HG03354 (cell line): Measurements from ENCODE around the gene NFKB1.

ENCODE experiments used
- ATAC-seq: cut with Tn5 transposase; IDR thresholded peaks from one replicate; pipeline ENCODE4 v1.9.1; 2021; ENCODE audit warnings: mild to moderate bottlenecking; ENCODE audit not compliant: unreplicated experiment, poor library complexity, severe bottlenecking

NFKB1 gene

DNA sequence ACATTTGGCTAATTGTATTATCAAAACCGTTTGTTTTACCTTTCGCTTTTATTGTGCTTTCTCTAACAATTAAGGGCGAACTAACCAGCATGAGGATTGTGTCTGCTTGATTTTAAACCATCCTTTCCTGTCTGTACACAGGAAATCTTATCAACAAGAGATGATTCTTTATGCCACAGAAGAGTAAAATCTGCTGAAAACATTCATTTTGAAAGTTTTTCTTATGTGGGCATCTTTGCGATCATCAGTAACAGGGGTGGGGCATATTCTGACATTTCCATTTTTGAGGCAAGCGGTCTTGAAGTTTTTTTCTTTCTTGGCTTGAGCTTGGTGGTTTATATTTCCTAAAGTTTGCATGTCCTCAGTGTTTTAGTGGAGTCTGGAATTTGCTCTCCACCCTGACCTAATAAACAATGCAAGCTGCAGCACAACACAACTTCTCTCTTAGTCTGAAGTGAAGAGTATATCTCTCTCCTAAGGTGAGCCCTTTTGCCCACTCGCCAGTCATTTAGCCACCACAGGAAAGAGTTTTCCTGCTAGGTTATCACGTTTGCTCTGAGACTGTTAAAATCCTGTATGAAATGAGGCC, 26.6 kb downstream of the NFKB1 start:
- no peak for ATAC-seq

DNA sequence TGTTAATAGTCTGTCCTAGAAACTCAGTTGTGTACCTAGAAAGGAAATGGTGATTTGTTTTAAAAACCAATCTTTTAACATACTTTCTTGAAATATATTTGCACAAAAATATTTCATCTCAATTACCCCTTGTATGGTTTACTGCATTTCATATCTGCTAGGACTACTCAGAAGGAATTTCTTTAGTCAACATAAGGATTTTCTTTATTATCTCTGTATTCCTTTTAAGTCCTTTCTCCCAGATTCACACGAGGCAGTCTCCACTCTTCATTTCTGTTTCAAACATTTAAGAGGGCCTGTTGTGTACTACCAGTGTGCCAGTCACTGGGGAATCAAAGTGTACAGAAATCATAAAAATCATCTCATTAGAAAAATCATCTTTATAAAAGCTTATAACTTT, 28.8 kb downstream of the NFKB1 start:
- no peak for ATAC-seq

DNA sequence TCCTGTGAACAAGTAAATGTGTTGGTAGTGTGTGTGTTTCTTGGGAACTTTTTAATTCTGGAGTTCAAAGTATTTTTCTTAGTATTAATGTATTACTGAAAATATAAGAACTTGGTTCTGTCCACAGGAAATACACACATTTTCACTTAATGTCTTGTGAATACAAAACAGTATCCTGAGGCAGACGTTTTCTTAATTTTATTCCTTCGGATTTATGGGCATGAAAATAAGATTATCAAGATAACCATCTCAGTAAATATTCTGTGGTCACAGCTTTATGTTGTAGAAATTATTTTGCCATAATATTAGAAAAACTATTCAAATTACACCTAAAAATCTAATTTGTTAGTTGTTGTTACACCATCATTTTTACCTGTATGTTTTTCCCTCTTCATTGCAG, 29.8 kb downstream of the NFKB1 start:
- ATAC-seq: no peak

DNA sequence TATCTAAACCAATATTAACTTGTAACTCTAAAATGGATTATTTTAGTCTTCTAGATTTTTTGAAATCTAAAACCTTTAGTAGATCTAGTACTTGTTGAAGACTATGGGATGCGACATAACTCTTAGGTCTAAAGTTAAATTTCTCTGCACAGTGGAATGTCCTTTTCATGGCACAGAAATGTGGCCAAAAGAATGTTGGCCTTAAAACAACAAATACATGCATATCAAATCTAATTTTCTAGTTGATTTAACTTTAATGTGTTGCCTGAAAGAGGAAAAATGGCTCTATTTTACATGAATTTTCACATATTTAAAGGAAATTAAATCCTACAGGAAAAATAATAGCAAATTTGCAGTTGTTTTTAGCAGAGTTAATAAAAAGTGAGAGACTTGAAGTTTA, 30.3 kb downstream of the NFKB1 start:
- no peak for ATAC-seq

DNA sequence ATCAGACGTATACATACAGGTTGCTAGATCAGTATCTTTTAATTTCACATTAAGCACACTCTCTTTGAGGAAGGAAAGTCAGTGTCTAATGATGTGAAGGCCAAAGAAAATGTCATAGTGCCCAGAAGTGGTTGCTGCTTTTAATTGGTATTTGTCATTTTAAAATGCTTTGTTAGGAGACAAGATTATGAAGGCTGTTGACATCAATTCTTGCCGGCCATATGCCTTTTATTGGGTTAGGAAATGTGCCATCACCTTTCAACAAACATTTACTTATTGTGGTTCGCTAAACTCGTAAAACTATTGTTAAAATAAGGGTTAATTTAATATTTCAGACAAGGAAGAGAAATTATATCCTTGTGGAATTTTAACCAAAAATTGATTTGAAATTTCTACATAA, 32.2 kb downstream of the NFKB1 start:
- no peak for ATAC-seq

DNA sequence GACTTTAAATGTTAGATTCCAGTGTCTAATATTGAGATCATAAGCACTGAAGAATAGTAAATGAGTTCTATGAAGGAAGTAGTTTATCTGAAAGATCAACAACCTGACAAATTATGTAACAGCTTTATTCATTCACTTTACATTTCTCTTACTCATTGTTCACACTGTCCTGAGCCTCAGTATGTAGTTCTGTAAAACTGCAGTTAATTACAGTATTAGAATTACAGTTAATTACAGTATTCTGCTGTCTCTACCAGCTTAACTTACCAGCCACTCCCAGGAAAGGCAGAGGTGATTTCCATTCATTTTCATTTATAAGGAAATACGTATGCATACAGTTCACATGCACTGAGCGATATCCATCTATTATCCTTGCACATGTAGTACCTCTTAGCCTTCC, 32.7 kb downstream of the NFKB1 start:
- ATAC-seq: no peak

DNA sequence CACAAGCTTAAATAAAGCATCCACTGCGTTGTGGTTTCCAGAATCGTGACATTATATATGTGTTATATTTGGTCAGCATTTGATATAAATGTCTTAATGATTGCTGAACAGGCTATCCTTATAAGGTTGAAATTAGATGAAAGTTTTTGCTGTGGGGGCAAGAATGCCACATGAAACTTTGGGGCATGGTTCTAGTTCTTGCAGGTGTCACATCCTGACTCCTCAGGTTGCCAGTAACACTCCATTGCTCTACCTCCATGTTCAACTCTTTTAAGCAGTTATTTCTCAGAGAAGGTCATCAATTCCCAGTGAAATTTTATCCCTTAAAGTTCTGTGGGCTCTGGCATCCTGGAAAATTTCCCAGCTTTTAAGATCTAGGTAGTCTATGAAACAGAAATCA, 33.7 kb downstream of the NFKB1 start:
- ATAC-seq: no peak

DNA sequence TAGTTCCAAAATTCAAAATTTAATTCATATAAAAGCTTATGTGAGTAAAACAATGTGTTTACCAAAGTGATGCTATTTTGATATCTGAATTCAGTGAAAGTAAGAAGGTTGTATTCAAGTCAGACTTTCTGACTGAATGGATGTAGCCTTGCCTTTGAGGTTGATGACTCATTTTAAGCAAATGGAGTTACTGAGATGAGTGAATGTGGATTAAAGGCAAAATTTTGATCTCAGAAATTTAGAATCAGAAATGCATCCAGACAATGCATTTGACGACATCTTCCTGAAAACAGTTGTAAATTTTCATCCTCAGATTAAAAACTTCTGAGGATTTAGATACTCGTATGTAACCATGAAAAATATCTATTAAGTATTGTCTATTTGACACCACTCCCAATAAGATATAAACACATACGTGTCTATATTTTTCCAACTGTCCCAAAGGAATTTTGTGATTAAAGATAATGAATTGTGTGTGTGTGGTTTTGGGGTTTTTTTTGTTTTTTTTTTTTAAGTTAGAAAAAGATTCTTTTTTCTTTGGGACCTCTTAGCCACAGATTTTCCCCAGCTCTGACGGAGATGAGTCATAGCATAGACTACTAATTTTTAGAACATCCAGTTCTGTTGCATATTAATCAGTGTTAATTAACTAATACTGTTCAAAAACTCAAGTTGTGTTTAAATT, 34.4 kb downstream of the NFKB1 start:
- peak; percentile 84 for ATAC-seq

DNA sequence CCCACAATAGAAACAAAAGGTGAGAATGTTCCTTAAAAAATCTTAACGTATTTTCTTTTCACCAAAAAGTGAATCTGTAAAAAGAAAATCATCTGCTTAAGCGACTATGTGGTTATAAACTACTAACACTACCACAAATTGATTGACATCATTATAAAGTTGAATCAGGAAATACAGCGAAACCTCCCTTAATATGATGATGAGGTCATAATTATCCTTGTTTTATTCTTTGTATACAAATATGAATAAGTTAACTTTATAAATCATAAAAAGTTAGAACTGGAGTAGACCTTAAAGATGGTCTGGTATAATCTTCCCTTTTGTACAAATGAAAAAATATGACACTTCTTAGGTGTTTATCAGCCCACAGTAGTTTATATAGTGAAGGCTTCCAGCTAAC, 35.6 kb downstream of the NFKB1 start:
- ATAC-seq: no peak

DNA sequence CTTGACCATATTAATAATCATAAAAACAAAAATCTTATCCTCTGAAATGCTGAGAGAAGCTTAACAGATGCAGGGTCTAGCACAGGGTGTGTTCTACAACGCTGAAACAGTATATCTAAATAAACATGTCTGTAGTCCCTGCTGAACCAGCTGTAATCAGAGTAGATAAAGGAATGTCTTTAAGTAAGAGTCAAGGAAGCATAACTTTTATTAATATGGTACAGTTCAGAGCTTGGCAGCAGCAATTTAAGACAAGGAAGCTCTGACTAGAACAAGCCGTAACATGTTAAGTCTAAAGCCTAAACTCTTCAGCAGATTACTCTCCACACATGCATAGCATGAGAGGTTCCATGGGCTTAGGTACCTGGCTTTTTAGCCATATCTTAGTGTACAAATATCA, 36.1 kb downstream of the NFKB1 start:
- no peak for ATAC-seq

DNA sequence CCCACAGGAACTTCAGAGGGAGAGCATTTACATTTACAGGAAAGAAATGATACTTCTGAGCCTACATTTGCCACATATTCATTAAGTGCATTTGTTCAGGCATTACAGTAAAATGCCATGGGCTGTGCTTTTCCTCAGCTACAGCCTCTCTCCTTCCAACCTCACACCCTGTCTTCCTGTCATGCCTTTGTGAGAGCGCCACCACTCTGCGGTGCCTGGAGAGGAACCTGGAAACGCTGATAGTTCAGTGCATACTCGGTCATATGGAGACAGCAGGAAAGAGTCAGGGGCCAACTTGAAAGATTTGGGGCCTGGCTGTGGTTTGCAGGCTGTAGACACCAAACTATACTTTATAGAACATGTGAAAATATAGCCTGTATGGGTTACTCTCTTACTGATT, 40.5 kb downstream of the NFKB1 start:
- no peak for ATAC-seq

DNA sequence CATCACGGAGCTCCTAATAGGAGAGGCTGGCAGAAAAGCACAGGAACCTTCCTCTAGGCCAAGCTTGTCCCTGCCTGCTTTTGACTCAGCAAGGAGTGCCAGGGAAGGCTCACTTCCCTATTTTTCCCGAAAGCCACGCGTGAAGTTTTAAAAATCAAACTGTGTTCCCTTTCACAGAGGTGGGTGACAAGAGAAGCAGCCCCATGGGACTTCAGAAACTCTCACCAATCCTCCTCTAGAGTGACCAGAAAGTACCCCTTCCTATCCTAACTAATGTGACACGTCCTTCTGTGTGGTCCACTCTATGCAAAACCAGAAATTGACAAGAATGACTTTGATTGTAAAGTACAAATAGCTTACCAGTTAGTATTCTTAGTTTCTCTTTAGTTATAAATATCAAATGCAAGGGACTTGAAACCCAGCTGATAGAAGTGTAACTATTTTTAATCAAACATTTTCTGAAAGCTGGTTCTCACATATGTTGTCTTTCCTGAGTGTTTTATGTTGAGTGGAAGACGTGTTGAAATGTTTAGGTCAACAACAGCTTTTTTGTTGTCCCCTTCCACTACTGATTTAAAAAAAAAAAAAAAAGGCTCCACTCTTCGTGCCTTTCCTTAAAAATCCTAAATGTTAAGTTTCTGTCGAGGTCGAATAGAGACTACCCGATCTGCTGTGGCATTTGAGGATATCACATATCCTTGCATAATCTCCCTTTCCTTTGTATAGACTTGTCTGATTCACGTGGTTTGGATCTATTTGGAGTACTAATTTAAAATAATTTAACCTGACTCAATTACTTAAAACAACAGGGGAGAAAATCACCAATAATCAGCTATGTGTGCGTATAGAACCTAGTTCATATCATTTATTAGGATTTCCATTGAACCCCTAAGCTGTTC, 42.1 kb downstream of the NFKB1 start:
- ATAC-seq: peak; percentile 92

DNA sequence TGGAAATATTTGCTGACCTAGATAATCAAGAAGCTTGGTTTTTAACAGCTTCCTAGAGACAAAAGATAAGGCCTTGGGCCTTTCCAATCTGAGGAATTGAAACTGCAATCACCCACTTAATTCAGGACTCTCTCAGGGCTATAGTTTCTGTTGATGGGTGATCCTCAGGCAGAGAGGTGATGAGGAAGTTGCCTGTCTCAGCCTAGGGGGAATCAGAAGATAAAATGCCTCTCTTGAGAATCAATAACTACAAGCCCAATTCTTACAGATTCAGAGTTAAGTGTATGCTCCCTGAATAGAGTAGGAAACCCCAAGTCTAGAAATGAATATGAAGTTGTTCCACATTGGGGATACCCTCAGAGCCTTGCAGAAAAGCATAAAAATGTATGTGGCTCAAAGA, 45.5 kb downstream of the NFKB1 start:
- no peak for ATAC-seq

DNA sequence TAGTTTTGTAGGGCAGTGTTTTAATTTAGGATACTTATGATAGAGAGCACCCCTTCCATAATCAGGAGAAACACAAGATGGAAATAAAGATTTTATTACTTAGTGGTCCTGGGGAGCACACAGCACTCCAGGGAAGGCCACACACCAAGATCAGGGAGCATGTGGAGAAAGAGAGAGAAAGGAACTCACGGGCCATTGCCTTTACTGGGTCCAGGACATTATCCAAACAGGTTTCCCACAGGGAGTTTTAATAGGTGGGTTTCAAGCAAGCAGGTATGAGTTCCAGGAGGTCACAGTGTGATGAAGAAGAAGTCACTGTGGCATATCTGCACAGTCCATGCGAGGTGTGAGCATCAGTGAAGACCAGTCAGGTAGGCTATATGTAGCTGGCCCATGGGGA, 46.8 kb downstream of the NFKB1 start:
- ATAC-seq: no peak

DNA sequence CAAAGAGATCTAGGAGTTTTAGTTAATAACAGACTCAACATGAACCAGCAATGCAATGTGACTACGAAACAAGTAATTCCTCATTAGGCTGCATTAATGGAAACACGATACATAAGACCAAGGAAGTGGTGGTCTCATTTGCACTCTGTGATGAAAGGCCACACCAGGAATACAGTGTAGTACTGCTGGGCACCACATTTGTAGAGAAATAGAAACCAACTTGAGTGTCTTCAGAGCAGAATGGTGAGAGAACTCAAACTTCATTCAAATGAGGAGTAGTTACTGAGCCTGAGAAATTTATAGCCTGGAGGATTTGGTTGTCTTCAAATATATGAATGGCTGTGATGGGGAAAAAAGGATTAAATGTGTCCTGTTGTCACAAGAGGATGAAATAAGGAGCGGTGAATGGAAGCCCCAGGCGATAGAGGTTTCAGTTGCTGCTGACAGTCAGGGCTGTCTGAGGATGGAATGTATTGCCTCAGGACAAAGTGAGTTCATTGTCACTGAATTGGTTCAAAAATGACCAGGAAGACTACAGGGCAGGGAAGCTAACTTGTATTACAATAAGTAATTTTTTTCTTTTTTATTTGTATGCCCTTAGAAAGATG, 50.9 kb downstream of the NFKB1 start:
- peak; percentile 51 for ATAC-seq

DNA sequence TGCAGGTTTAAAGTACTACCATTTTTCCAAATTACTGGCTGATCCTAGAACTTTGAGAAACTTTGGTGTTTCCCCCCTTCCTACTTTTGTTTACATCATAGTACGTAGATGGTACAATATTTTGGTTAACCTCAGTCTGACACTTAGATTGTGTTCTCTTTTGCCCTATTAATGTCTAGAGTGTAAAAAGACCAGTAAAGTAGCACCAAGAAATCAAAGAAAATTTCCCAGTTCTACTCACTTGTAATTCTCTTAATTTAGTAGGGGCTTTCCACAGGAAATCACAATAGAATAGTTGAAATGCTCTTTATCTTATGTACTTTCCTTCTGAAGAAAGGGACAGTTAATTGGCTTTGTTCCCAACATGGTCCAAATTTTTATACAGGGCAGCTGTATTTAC, 51.6 kb downstream of the NFKB1 start:
- no peak for ATAC-seq

DNA sequence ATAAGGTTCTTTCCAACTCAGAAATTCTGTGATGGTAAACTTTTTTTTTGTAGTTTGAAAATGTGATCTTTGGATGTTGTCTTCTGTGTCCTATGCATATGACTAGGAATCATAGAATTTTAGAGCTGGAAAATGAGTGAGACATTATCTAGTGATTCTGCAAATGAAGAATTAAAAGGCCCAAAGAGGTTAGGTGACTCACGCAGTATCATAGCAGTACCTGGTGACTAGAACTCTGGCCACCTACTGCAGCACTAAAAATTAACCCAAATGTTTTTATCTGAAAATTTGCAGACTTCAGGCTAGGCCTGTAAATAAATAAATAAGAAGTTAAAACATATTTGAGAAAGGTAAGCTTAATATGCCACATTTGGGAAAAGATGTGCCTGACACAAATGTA, 52.8 kb downstream of the NFKB1 start:
- no peak for ATAC-seq

DNA sequence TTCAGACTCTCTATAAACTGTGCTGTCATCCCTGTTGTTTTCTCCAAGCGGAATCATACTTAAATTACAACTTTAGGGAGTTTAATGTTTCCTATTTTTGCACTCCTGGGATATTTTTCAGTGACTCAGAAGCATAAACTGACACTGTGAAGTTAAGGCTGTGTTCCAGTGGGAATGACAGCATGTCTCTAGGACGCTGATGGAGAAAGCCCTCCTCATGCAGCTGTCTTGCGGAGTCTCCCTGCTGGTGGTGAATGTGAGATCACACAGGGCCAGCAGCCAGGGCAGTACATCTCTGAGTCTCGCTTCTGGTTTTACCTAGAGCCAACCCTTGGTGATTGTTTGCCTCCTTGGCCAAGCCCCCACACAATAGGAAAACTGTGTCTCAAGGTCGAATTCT, 53.3 kb downstream of the NFKB1 start:
- no peak for ATAC-seq

DNA sequence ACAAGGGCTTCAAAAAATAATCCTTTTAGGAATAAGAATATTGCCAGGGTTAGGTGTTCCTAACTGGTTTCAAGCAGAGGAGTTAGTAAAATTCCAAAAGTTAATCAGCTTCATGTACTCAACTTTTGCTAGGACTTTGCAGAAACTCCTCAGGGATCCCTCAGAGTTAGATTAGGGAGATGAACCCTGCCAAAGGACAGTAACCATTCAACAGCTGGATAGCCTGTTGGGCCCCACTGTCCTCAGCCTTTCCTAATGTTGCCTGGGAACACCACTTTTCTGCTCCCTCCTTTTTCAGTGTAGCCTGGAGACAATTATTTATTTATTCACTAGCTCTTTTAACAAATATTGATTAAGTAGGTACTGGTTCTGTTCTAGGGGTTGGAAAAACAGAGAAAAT, 53.8 kb downstream of the NFKB1 start:
- no peak for ATAC-seq

DNA sequence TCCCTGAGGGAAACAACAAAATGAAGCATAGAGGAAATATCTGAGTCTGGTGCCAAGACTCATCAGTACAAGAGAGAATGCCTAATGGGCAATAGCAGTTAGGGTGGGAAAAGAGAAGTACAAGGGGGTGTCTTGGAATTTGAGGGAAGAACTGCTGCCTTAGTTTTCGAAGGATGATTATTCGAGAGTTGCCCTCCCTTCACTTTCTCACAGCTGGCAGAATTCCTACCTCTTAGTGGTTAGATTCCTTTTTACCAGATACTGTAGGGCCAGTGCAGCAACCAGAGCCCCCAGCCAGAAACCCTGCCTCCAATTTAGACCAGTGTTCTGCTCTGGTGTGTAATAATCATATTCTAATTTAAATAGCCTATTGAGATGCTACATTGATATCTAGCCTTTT, 56.5 kb downstream of the NFKB1 start:
- no peak for ATAC-seq

DNA sequence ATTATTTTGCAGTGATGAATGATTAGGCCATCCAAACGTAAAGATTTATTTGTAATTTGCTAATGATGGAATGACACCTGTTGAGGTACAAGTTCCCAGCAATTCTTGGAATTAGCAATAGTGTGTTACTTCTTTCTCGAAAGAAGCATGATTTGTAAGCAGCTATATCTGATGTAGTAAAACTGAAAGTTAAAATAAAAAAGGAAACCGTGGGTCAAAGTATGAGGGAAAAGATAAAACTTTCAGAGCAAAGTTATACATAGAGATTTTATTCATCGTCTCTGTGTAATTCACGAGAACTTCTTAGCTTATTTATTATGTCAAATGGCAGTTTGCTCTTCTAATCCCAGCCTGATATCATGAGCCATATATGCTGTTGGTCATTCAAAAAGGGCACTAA, 59.0 kb downstream of the NFKB1 start:
- ATAC-seq: no peak
